ENCODE measurements around the gene BYSL. TPM values are rescaled to one million over a fixed set of nuclear protein-coding genes. Genes with fewer than 3 reads are reported as not detected.

The BYSL gene
- polyA plus RNA-seq, 4 donors, result 3.8 to 16.1 (median 9.4) TPM

DNA sequence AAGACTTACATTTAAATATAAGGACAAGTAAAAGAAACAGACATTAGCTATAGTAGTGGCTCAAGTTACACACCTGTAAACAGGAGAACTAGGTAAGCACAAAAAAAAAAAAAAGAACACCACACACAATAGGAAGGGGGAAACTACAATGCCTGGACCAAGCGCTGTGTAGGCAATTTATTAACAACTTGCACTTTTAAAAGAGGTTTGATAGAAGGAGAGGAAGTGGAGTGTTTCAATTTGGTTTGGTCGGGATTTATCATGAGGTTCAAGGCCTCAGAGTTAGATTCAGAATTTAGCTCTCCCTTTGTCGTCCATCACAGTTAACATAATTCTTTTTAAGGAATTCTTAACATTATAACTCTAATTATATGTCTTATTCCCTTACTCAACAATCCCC lies 25.0 kb upstream of the BYSL start:
- WGBS, 3 donors, result 47 to 61% (median 56%) methylated on average over 3 of the region's 3 CpGs
- Histone ChIP-seq H3K27me3 (ENCODE audit: control insufficient read depth in 3 of 3, insufficient read depth in 3 of 3, low read length in 3 of 3) (no peaks in the 10 kb centered on the region), H3K4me1 (ENCODE audit: control insufficient read depth in 3 of 3, insufficient read depth in 2 of 3, low read depth in 1 of 3, low read length in 2 of 3) (peaks cover 0 to 5% (median 0%) of the 10 kb centered on the region in 3 donors), H3K36me3 (ENCODE audit: control insufficient read depth in 3 of 3, insufficient read depth in 2 of 3, low read depth in 1 of 3, low read length in 3 of 3) (peaks cover 0 to 7% (median 2%) of the 10 kb centered on the region in 3 donors), H3K9me3 (ENCODE audit: control insufficient read depth in 2 of 2, insufficient read depth in 1 of 2, low read depth in 1 of 2, low read length in 1 of 2) (no peaks in the 10 kb centered on the region), H3K4me3 (ENCODE audit: low read depth in 1 of 3, low read length in 3 of 3) (peak overlapping the region in 1 of 3 donors; percentile 69), H3K27ac (ENCODE audit: low read depth in 1 of 3, low read length in 2 of 3) (peak overlapping the region in 1 of 3 donors; percentile 96)
- no peak for FAIRE-seq
- no peak for DNase-seq

DNA sequence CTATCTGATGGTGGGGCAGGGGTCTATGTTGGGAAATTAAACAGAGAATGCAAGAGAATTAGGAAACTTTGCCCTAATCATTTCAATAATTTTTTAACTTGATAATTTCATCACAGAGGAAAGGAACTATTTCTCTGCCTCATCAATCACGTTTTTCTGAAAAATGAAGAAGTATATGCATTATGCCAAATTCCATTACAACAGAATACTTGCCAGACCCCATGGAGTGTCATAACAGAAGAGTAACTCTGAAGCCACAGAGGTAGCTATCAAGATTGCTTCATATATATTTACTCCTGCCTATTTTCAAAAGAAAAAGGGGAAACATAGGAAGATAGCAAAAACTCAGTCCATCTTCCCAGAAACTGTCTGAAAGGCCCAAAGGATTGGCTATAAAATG lies 20.4 kb upstream of the BYSL start:
- FAIRE-seq (no peak), DNase-seq (no peak)
- H3K9me3 ChIP-seq (ENCODE audit: control insufficient read depth in 2 of 2, insufficient read depth in 1 of 2, low read depth in 1 of 2, low read length in 1 of 2), result no peaks in the 10 kb centered on the region
- no peaks in the 10 kb centered on the region for H3K27me3 ChIP-seq (ENCODE audit: control insufficient read depth in 3 of 3, insufficient read depth in 3 of 3, low read length in 3 of 3)
- peaks cover 0 to 5% (median 0%) of the 10 kb centered on the region in 3 donors for H3K4me1 ChIP-seq (ENCODE audit: control insufficient read depth in 3 of 3, insufficient read depth in 2 of 3, low read depth in 1 of 3, low read length in 2 of 3)
- 86 to 95% (median 91%) methylated on average over 1 of the region's 1 CpG for WGBS, 3 donors
- H3K4me3 ChIP-seq (ENCODE audit: low read depth in 1 of 3, low read length in 3 of 3), result no peak overlapping the region
- H3K36me3 ChIP-seq (ENCODE audit: control insufficient read depth in 3 of 3, insufficient read depth in 2 of 3, low read depth in 1 of 3, low read length in 3 of 3), result peaks cover 3 to 24% (median 3%) of the 10 kb centered on the region in 3 donors
- H3K27ac ChIP-seq (ENCODE audit: low read depth in 1 of 3, low read length in 2 of 3), result no peak overlapping the region

GRCh38 chr6:41901882-41902519 lies 19.3 kb upstream of the BYSL start:
- Histone ChIP-seq H3K36me3 (ENCODE audit: control insufficient read depth in 3 of 3, insufficient read depth in 2 of 3, low read depth in 1 of 3, low read length in 3 of 3) (peaks cover 5 to 29% (median 11%) of the 10 kb centered on the region in 3 donors), H3K9me3 (ENCODE audit: control insufficient read depth in 2 of 2, insufficient read depth in 1 of 2, low read depth in 1 of 2, low read length in 1 of 2) (no peaks in the 10 kb centered on the region), H3K27ac (ENCODE audit: low read depth in 1 of 3, low read length in 2 of 3) (no peak overlapping the region), H3K4me1 (ENCODE audit: control insufficient read depth in 3 of 3, insufficient read depth in 2 of 3, low read depth in 1 of 3, low read length in 2 of 3) (no peaks in the 10 kb centered on the region), H3K27me3 (ENCODE audit: control insufficient read depth in 3 of 3, insufficient read depth in 3 of 3, low read length in 3 of 3) (no peaks in the 10 kb centered on the region), H3K4me3 (ENCODE audit: low read depth in 1 of 3, low read length in 3 of 3) (no peak overlapping the region)
- FAIRE-seq, result no peak
- 92 to 95% (median 94%) methylated on average over 1 of the region's 1 CpG for WGBS, 3 donors
- DNase-seq, result peak; percentile 40 to 43

DNA sequence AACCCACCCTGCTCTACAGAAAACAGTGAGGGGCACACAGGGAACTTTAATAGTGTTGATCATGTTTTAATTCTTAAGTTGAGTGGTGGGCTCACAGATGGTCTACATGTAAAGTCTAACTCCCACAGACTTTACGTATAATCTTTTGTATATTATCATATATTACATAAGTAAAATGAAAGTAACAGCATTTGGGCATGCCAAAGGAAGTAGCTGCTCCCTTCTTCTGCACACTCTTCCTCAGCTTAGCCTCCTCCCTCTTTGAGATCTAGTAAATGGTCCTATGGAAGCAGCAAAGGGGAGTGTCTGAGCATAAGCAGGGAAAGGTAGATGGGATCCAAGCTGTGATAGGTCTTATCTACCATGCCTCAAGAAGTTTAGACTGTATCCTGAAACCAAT lies 11.6 kb upstream of the BYSL start:
- H3K4me3 ChIP-seq (ENCODE audit: low read depth in 1 of 3, low read length in 3 of 3), result no peak overlapping the region
- no peaks in the 10 kb centered on the region for H3K27me3 ChIP-seq (ENCODE audit: control insufficient read depth in 3 of 3, insufficient read depth in 3 of 3, low read length in 3 of 3)
- no peak overlapping the region for H3K27ac ChIP-seq (ENCODE audit: low read depth in 1 of 3, low read length in 2 of 3)
- DNase-seq (no peak), FAIRE-seq (no peak)
- no peaks in the 10 kb centered on the region for H3K4me1 ChIP-seq (ENCODE audit: control insufficient read depth in 3 of 3, insufficient read depth in 2 of 3, low read depth in 1 of 3, low read length in 2 of 3)
- WGBS, 3 donors, result 93 to 100% (median 94%) methylated on average over 1 of the region's 1 CpG
- H3K9me3 ChIP-seq (ENCODE audit: control insufficient read depth in 2 of 2, insufficient read depth in 1 of 2, low read depth in 1 of 2, low read length in 1 of 2), result no peaks in the 10 kb centered on the region
- H3K36me3 ChIP-seq (ENCODE audit: control insufficient read depth in 3 of 3, insufficient read depth in 2 of 3, low read depth in 1 of 3, low read length in 3 of 3), result peaks cover 14 to 59% (median 28%) of the 10 kb centered on the region in 3 donors

- Histone ChIP-seq H3K27me3 (ENCODE audit: control insufficient read depth in 3 of 3, insufficient read depth in 3 of 3, low read length in 3 of 3) (no peaks in the 10 kb centered on the region), H3K27ac (ENCODE audit: low read depth in 1 of 3, low read length in 2 of 3) (no peak overlapping the region), H3K36me3 (ENCODE audit: control insufficient read depth in 3 of 3, insufficient read depth in 2 of 3, low read depth in 1 of 3, low read length in 3 of 3) (peaks cover 4 to 53% (median 13%) of the 10 kb centered on the region in 3 donors), H3K4me1 (ENCODE audit: control insufficient read depth in 3 of 3, insufficient read depth in 2 of 3, low read depth in 1 of 3, low read length in 2 of 3) (no peaks in the 10 kb centered on the region), H3K9me3 (ENCODE audit: control insufficient read depth in 2 of 2, insufficient read depth in 1 of 2, low read depth in 1 of 2, low read length in 1 of 2) (no peaks in the 10 kb centered on the region), H3K4me3 (ENCODE audit: low read depth in 1 of 3, low read length in 3 of 3) (no peak overlapping the region)
- FAIRE-seq (no peak), DNase-seq (no peak)
- WGBS, 3 donors, result 84 to 89% (median 86%) methylated on average over 2 of the region's 2 CpGs
Observed at GRCh38 chr6:41914343-41914742, 7.0 kb upstream of the BYSL start.

DNA sequence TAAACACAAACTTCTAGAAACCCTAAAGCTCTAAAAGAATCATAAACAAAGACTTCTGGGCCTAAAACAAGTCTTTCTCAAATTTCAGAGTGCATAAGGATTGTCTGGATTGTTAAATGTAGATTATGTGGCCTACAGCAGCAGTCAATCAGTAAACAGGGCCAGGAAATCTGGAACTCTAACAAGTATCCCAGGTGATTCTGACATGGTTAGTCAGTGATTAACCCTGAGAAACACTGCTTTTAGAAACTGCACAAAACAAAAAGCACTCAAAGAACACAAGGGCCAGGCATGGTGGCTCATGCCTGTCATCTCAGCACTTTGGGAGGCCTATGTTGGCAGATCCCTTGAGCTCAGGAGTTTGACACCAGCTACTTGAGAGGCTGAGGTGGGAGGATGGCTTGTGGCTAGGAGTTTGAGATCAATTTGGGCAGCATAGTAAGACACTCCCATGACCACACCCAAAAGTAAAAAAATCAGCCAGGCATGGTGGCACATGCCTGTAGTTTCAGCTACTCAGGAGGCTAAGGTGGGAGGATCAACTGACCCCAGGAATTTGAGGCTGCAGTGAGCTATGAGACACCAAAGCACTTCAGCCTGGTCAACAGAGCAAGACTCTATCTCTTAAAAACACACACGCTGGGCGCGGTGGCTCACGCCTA lies 6.3 kb upstream of the BYSL start:
- no peaks in the 10 kb centered on the region for H3K9me3 ChIP-seq (ENCODE audit: control insufficient read depth in 2 of 2, insufficient read depth in 1 of 2, low read depth in 1 of 2, low read length in 1 of 2)
- H3K27me3 ChIP-seq (ENCODE audit: control insufficient read depth in 3 of 3, insufficient read depth in 3 of 3, low read length in 3 of 3), result no peaks in the 10 kb centered on the region
- H3K4me3 ChIP-seq (ENCODE audit: low read depth in 1 of 3, low read length in 3 of 3), result no peak overlapping the region
- 93 to 96% (median 96%) methylated on average over 4 of the region's 4 CpGs for WGBS, 3 donors
- H3K27ac ChIP-seq (ENCODE audit: low read depth in 1 of 3, low read length in 2 of 3), result no peak overlapping the region
- FAIRE-seq (no peak), DNase-seq (no peak)
- peaks cover 2 to 52% (median 13%) of the 10 kb centered on the region in 3 donors for H3K36me3 ChIP-seq (ENCODE audit: control insufficient read depth in 3 of 3, insufficient read depth in 2 of 3, low read depth in 1 of 3, low read length in 3 of 3)
- H3K4me1 ChIP-seq (ENCODE audit: control insufficient read depth in 3 of 3, insufficient read depth in 2 of 3, low read depth in 1 of 3, low read length in 2 of 3), result peaks cover 0 to 6% (median 3%) of the 10 kb centered on the region in 3 donors

- DNase-seq, result no peak
- no peaks in the 10 kb centered on the region for H3K27me3 ChIP-seq (ENCODE audit: control insufficient read depth in 3 of 3, insufficient read depth in 3 of 3, low read length in 3 of 3)
- peaks cover 3 to 14% (median 5%) of the 10 kb centered on the region in 3 donors for H3K4me1 ChIP-seq (ENCODE audit: control insufficient read depth in 3 of 3, insufficient read depth in 2 of 3, low read depth in 1 of 3, low read length in 2 of 3)
- no peaks in the 10 kb centered on the region for H3K9me3 ChIP-seq (ENCODE audit: control insufficient read depth in 2 of 2, insufficient read depth in 1 of 2, low read depth in 1 of 2, low read length in 1 of 2)
- 55 to 66% (median 60%) methylated on average over 4 of the region's 4 CpGs for WGBS, 3 donors
- FAIRE-seq, result no peak
- H3K36me3 ChIP-seq (ENCODE audit: control insufficient read depth in 3 of 3, insufficient read depth in 2 of 3, low read depth in 1 of 3, low read length in 3 of 3), result peaks cover 2 to 36% (median 12%) of the 10 kb centered on the region in 3 donors
- no peak overlapping the region for H3K27ac ChIP-seq (ENCODE audit: low read depth in 1 of 3, low read length in 2 of 3)
- H3K4me3 ChIP-seq (ENCODE audit: low read depth in 1 of 3, low read length in 3 of 3), result no peak overlapping the region
Observed at GRCh38 chr6:41917528-41917927, 3.8 kb upstream of the BYSL start.

GRCh38 chr6:41921712-41921998 lies 356 bp downstream of the BYSL start:
- WGBS, 3 donors, result 0% methylated on average over 16 to 20 of the region's 20 CpGs
- peaks cover under 1 to 7% (median 2%) of the 10 kb centered on the region in 3 donors for H3K36me3 ChIP-seq (ENCODE audit: control insufficient read depth in 3 of 3, insufficient read depth in 2 of 3, low read depth in 1 of 3, low read length in 3 of 3)
- peak overlapping the region; percentile 69 to 100 (median 90) for H3K4me3 ChIP-seq (ENCODE audit: low read depth in 1 of 3, low read length in 3 of 3)
- H3K27me3 ChIP-seq (ENCODE audit: control insufficient read depth in 3 of 3, insufficient read depth in 3 of 3, low read length in 3 of 3), result no peaks in the 10 kb centered on the region
- FAIRE-seq, result no peak
- H3K27ac ChIP-seq (ENCODE audit: low read depth in 1 of 3, low read length in 2 of 3), result peak overlapping the region; percentile 62 to 100 (median 91)
- no peaks in the 10 kb centered on the region for H3K9me3 ChIP-seq (ENCODE audit: control insufficient read depth in 2 of 2, insufficient read depth in 1 of 2, low read depth in 1 of 2, low read length in 1 of 2)
- DNase-seq, result no peak
- peaks cover 3 to 20% (median 11%) of the 10 kb centered on the region in 3 donors for H3K4me1 ChIP-seq (ENCODE audit: control insufficient read depth in 3 of 3, insufficient read depth in 2 of 3, low read depth in 1 of 3, low read length in 2 of 3)
